ENCODE data around the gene HNRNPLL. TPM values are rescaled to one million over a fixed set of nuclear protein-coding genes. Genes with fewer than 3 reads are reported as not detected.
"Not testable (repeated sequence)": the region's sequence is repeated elsewhere in the genome, so short reads cannot be mapped to it uniquely, and the experiment has no call there.

HNRNPLL gene
- polyA plus RNA-seq (ENCODE audit: insufficient read length): 32.0 TPM

DNA sequence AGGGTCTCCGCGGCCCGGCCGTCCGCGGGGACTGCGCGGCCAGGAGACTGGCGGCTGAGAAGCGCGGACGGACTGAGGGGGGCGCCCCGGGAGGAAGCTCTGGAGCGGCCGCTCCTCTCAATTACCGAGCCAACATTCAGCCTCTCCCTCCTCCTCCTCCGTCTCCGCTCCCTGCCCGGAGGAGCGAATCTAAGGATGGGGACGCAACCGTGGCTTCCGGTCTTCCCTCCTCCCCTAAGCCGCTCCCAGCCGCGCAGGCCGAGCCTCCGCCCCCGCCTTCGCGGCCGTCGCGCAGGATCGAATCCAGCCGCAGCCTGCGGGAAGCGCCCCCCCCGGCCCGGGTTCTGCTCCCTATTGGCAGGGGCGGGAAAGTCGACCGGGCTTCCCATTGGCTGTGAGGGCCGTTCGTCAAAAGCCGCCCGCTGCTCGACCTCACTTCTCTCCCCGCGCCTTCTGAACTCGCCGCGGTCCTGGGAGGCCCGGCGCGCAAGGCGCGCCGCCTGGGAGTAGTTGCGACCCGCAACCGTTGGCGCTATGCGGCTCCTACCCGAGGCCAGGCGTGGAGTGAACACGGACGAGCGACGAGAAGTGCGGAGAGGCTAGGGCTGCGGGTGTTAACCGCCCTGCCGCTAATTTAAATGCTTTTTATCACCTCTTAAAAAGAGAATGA lies at the start of gene HNRNPLL:
TSS of gene HNRNPLL (minus strand) at position 197 of the 670 bp plus-strand sequence. CDS start 302 bp downstream, outside the sequence.
- peak; percentile 94 for DNase-seq (ENCODE audit: low read depth)

DNA sequence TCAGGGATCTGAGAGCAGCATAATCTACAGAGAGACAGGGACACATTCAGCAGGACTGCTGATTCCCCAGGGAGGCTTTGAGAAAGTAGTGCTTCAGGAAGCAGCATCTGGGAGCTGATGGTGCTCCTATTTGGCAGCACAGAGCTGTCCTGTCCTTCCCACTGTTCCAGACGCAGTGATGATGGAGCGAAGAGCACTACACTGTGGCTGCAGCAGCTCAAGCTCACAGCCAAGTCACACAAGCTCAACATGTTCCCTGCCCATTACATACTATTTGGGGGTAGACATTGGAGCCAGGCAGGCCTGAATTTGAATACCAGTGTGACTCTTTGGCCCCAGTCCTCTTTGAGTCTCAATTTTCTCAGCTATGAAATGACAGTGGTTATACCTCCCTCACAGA lies 48.0 kb upstream of the HNRNPLL start:
- DNase-seq (ENCODE audit: low read depth): no peak

DNA sequence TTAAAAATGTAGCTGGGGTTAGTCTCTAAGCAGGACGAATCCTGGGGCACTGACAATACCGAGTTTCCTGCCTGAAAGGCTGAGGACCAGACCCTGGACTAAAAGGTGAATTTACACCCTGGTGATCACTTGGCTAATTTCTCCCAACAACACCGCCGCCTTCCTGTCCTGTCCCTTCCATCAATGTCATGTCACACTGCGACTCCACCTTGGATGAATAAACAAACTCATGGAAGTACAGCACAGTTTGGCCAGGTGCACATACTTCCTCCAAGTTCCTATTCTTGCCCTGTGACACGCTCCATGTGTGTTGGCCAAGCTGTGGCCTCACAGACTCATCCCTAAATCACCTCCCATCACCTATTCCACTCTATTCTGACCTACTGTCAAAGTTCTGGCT lies 47.3 kb upstream of the HNRNPLL start:
- no peak for DNase-seq (ENCODE audit: low read depth)

DNA sequence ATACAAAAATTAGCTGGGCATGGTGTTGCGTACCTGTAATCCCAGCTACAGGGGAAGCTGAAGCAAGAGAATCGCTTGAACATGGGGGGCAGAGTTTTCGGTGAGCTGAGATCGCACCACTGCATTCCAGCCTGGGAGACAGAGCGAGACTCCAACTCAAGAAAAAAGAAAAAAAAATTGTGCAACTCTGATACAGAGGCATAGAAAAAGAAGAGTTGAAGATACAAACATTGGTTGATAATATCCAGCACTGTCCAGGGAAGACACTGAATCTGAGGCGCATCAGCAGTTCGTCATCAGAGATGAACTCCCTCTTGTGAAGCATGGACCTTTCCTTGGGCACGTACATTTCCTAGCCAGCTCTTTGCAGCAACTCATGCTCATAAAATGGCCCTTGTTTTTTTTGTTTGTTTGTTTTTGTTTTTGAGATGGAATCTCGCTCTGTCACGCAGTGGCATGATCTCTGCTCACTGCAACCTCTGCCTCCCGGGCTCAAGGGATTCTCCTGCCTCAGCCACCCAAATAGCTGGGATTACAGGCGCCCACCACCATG lies 46.5 kb upstream of the HNRNPLL start:
- DNase-seq (ENCODE audit: low read depth): no peak

DNA sequence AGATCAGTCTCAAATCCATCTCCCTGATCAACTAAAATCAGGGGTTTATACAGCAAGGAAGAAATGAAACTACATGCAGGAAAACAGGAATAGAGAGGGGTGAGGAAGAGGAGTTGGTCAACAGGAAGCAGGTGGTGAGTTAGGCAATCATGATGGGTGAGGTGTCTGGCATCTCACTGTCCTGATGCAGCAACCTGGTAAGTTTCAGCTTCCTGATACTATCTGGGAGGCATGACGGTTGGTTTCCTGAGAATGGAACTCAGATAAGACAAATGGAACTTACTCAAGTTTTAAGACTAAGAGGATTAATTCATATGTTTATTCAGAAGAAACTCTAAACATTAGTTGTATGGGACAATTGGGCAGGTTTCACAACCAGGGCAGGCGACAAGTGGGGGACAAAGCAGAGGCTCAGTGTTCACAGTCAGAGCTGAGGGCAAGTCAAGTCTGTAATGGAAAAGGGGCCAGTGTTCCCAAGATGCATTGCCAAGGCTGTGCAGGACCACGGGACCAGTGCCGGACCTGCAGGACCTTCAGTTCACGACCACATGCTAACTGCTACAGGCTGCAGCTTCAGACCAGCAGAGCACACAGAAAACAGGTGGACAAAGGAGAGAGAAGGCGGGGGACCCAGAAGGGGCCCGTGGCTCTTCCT lies 45.5 kb upstream of the HNRNPLL start:
- no peak for DNase-seq (ENCODE audit: low read depth)

DNA sequence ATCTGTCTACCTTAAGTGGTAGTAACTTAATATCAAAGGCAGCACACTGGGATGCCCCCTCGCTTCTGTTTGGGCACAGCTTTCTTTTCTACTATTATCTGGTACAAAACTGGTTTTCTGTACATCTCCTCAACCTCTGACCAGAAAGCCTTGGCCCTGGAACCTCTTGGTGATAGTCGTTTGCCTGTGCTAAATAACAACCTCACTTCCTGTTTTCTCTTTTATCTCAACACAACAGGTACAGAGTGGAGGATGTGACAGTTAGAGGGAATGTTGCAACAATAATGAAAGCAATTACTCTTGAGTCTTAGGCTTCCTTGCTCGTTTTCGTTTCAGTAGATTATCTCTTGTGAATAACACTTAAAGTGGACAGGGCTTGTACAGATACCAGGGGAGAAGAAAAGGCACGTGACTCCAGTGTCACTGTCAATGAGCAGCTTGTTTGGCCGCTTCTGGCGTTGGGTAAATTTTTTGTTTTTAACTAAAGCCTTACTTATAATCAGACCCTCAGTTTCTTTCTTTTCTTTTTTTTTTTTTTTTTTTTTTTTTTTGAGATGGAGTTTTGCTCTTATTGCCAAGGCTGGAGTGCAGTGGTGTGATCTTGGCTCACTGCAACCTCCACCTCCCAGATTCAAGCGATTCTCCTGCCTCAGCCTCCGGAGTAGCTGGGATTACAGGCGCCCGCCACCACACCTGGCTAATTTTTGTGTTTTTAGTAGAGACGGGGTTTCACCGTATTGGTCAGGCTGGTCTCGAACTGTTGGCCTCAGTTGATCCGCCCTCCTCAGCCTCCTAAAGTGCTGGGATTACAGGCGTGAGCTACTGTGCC lies 41.2 kb upstream of the HNRNPLL start:
- not testable (repeated sequence) for DNase-seq (ENCODE audit: low read depth)

DNA sequence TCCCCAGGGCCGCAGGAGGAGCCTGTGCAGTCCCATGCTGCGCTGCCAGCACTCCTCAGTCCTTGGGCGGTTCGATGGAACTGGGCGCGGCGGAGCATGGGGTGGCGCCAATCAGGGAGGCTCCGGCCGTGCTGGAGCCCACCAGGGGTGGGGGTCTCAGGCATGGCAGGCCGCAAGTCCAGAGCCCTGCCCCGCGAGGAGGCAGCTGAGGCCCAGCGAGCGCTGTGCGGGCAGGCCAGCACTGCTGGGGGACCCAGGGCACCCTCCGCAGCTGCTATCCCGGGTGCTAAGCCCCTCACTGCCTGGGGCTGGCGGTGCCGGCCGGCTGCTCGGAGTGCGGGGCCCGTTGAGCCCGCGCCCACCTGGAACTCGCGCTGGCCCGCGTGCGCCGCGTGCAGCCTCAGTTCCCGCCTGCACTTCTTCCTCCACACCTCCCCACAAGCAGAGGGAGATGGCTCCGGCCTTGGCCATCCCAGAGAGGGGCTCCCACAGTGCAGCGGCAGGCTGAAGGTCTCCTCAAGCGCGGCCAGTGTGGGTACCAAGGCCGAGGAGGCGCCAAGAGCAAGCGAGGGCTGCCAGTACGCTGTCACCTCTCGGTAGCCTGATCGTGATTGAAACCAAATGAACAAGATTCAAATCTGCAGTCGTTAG lies 40.4 kb upstream of the HNRNPLL start:
- no peak for DNase-seq (ENCODE audit: low read depth)

DNA sequence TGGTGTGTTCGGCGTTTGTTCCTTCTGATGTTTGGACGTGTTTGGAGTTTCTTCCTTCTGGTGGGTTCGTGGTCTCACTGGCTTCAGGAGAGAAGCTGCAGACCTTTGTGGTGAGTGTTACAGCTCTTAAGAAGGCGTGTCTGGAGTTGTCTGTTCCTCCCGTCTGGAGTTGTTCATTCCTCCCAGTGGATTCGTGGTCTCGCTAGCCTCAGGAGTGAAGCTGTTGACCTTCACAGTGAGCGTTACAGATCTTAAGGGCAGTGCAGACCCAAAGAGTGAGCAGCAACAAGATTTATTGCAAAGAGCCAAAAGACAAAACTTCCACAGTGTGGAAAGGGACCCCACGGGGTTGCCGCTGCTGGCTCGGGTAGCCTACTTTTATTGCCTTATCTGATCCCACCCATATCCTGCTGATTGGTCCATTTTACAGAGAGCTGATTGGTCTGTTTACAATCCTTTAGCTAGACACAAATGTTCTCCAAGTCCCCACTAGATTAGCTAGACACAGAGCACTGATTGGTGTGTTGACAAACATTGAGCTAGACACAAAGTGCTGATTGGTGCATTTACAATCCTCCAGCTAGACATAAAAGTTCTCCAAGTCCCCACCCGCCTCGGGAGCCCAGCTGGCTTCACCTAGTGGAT lies 39.8 kb upstream of the HNRNPLL start:
- not testable (repeated sequence) for DNase-seq (ENCODE audit: low read depth)

DNA sequence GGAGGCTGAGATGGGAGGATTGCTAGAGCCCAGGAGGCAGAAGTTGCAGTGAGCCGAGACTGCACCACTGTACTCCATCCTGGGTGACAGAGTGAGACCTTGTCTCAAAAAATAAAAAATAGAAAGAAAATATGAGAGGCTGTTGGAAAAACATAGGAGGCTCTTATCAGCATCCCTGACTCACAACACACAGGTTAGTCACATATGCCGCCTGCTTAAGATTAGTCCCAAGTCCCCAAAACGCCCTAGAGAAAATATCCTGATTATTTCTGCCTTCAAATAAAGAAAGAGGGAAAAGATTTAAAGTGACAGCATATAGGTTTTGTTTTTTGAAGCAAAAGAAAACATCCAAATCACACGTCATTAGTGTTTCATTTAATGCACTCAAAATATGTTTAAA lies 33.3 kb upstream of the HNRNPLL start:
- no peak for DNase-seq (ENCODE audit: low read depth)

DNA sequence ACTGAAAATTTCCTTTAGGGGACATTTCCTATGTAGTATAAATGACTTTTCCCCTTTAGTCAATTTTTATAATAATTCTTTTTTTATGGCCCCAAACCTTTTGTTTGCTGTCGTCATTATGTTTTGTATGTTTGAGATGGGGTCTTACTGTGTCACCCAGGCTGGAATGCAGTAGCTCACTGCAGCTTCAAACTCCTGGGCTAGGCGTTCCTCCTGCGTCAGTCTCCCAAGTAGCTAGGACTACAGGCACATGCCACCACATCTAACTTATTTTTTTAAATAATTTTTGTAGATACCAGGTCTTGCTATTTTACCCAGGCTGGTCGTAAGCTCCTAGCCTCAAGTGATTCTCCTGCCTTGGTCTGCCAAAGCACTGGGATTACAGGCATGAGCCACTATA lies 32.4 kb upstream of the HNRNPLL start:
- DNase-seq (ENCODE audit: low read depth): no peak

DNA sequence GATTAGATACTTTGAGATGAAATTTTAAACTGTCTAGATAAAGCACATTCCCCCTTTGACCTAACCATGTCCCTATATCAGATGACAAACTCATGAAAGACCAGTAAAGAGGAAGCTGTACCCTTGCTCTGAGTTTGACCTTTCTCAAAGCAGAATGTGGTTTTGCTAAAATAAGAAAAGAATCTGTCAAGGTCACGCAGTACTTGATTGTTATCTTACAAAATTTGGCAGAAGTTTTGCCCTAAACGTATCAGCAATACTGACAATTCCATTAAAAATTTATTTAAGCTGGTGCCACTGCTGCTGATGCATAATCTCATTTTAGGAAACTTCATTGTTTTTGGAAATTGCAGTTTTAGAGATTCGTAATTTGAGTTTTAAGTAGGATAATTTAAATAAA lies 32.0 kb upstream of the HNRNPLL start:
- DNase-seq (ENCODE audit: low read depth): no peak

DNA sequence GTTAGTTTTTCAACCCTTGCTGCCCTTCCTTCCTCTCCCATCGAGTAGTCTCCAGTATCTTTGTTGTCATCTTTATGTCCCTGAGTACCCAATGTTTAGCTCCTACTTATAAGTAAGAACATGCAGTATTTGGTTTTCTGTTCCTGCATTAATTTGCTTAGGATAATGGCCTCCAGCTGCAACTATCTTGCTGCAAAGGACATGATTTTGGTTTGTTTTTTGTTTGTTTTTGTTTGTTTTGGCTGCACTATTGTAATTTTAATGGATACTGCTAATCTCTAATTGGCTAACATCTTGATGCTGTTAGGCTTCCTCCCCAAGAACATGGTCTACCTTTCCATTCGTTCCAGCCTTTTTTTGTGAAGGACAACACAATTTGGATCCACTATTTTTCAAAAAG lies 31.2 kb upstream of the HNRNPLL start:
- DNase-seq (ENCODE audit: low read depth): no peak

DNA sequence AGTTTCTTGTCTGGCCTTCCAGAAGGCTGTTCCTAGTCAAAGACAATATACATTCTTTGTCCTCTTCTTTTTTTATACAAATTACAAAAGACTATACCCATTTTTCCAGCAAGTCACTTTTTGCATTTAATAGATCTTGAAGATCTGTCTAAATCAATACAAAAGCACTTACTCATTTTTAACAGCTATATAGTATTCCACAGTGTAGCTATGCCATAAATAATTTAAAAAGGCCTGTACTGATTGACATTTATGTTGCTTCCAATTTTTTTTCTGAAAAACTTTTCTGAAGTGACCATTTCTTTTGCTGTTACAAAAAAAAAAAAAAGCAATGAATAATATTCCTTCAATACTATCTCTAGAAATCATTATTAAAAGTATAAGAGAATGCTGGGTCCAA lies 30.3 kb upstream of the HNRNPLL start:
- DNase-seq (ENCODE audit: low read depth): no peak

DNA sequence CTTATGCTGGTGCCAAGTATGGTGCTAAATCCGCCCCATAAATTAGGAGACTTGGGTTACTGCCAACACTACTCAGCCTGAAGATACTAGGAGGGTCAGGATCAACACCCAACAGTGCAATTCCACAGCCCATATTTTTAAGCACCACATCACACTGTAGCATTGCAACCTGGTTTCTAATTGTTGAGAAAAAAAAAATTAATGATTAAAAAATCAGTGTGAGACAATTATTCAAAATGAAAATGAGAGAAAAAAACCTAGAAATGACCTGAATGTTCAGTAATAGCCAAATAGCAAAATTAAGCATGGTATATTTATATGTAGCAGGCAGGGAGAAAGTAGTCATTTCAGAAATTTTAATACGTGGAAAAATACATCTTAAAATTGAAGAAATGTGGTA lies 29.2 kb upstream of the HNRNPLL start:
- no peak for DNase-seq (ENCODE audit: low read depth)

DNA sequence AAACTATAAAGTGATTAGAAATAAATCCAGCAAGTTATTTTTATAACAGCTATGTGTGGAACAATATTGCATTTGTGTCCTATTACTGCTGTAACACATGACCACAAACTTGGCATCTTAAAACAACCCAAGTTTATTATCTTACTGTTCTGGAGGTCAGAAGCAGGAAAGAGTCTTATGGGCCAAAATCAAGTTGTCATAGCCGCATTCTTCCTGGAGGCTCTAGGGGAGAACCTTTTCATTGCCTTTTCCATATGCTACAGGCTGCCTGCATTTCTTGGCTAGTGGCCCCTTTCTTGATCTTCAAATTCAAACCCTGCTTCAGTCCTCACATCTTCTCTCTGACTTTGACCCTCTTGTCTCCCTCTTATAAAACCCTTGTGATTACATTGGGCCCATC lies 27.0 kb upstream of the HNRNPLL start:
- no peak for DNase-seq (ENCODE audit: low read depth)

DNA sequence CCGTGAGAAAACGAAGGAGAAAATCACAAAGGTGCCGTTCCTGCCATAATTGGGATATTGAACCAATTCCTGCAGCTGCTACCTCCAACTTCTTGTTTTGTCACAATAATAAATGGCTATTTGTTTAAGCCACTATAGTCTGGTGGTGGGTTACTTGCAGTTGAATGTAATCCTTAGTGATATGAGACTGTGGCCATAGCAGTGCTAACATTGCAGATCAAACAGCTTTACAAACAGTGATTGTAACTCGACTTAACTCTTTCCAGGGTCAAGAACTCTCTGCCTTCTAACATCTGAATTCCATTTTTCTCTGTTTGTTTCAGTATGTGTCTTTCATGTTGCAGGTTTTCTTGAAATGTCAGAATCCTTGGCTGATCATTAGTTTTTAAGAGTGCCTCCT lies 24.7 kb upstream of the HNRNPLL start:
- DNase-seq (ENCODE audit: low read depth): no peak

DNA sequence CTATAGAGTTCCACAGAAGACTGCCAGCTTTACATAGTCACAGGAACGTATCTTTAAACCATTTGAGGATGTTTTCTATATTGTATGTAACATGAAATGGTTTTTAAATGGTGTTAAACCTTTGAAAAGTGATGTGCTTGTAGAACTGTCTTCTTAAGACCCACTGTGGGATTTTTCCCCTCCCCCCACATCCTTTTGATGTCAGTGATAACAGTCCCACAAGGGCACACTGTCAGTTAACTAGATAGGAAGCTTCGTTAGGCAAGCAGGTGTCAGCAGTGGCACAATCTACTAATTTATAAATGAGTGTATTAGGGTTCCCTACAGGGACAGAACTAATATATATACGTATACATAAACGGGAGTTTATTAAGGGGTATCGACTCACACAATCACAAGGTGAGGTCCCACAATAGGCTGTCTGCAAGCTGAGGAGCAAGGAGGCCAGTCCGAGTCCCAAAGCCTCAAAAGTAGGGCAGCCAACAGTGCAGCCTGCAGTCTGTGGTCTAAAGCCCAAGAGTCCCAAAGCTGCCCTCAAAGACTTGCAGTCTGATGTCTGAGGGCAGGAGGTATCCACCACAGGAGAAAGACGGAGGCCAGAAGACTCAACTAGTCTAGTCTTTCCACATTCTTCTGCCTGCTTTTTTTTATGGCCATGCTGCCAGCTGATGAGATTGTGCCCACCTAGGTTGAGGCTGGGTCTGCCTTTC lies 23.8 kb upstream of the HNRNPLL start:
- DNase-seq (ENCODE audit: low read depth): no peak

DNA sequence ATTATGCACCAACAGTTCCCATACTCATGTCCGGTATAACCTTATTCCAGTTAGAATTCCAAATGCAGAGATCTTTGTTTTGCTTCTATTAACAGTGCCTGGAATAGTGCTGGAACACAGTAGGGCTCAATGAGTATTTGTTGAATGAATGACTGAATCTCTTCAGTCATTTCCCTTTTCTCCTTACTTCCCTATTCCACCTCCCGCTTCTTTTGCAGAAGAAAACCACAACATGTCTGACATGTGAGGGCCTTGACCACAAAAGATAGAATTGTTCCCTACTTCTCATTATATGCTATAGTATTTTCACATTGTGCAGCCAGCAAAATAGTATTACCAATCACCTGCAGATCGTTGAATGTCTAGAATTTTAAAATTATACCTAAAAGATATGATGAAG lies 19.5 kb upstream of the HNRNPLL start:
- no peak for DNase-seq (ENCODE audit: low read depth)

DNA sequence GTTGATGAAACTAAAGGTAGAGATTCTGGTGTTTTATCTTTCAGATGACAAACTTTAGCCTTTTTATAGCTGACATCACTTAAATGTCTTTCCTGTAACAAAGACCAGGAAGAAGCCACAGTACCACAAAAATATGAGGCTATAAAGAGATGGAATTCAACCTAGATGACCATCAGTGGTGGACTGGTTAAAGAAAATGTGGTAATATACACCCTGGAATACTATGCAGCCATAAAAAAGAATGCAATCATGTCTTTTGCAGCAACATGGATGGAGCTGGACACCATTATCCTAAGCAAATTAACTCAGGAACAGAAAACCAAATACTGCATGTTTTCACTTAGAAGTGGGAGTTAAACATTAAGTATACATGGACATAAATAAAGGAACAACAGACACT lies 18.3 kb upstream of the HNRNPLL start:
- no peak for DNase-seq (ENCODE audit: low read depth)

DNA sequence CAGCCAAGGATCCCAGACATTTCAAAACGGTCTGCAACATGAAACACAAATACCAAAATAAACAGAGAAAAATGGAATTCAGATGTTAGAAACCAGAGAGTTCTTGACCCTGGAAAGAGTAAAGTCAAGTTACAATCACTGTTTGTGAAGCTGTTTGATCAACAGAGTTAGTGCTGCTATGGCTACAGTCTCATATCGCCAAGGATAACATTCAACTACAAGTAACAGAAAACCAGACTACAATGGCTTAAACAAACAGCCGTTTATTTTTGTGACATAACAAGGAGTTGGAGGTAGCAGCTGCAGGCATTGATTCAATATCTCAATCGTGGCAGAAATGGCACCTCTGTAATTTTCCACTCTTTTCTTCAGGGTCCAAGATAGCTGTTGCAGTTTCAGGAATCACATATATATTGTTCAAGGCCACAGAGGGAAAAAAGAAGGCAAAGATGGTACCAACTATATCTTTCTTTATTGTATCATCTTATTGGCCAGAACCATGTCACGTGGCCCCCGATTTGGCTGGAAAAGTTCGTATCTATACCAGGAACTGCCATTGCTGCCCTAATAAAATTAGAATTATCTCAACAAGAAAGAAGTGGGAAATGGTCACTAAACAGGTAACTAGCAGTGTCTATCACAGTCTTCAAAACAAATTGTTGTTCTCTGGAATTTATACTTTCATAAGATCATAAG lies 17.7 kb upstream of the HNRNPLL start:
- DNase-seq (ENCODE audit: low read depth): peak; percentile 51

Data from forelimb muscle (tissue), 1 donor.